Natural killer cell (primary cell): ENCODE measurements around the gene GFRA3. TPM values are rescaled to one million over a fixed set of nuclear protein-coding genes. Genes with fewer than 3 reads are reported as not detected.

Source experiments
- ATAC-seq, 3 donors: fragments of 150-1000 bp in 2 of 3; fragments of 200-7000 bp in 1 of 3; cut with Tn5 transposase; 1 replicate in 1 of 3; 2 replicates in 2 of 3; pipeline ENCODE4 v1.10.0; 2021; ENCODE audit warnings: mild to moderate bottlenecking in 2 of 3, moderate library complexity in 2 of 3
- DNase-seq, 2 donors: peaks; one replicate each; pipeline versions ENCODE4 v3.0.0 to v3.0.0-alpha.2; 2013 to 2021; ENCODE audit warnings: mixed read lengths in 1 of 2
- H3K27ac ChIP-seq: one replicate; pipeline ENCODE4 v1.5.1; 2013; ENCODE audit warnings: mild to moderate bottlenecking, low read length
- H3K27me3 ChIP-seq: one replicate; pipeline ENCODE4 v1.6.1; 2013; ENCODE audit warnings: low read length; ENCODE audit not compliant: control insufficient read depth, insufficient read depth
- H3K36me3 ChIP-seq: one replicate; pipeline ENCODE4 v1.6.1; 2013; ENCODE audit warnings: low read length; ENCODE audit not compliant: control insufficient read depth, insufficient read depth
- H3K4me1 ChIP-seq: one replicate; pipeline ENCODE4 v1.6.1; 2013; ENCODE audit warnings: low read length; ENCODE audit not compliant: control insufficient read depth, insufficient read depth
- H3K4me3 ChIP-seq: one replicate; pipeline ENCODE4 v1.5.1; 2013; ENCODE audit warnings: low read length
- H3K9me3 ChIP-seq: one replicate; pipeline ENCODE4 v1.6.1; 2013; ENCODE audit warnings: low read length; ENCODE audit not compliant: control insufficient read depth, insufficient read depth
- H3K27ac Mint-ChIP-seq, 2 donors: one replicate each; pipeline ENCODE4 v1.8.0; 2022; ENCODE audit warnings: mild to moderate bottlenecking in 2 of 2, mixed read lengths in 2 of 2, moderate library complexity in 1 of 2
- H3K27me3 Mint-ChIP-seq, 2 donors: one replicate each; pipeline ENCODE4 v1.8.0; 2022; ENCODE audit warnings: low read depth in 2 of 2, mixed read lengths in 2 of 2
- H3K36me3 Mint-ChIP-seq: one replicate; pipeline ENCODE4 v1.8.0; 2022; ENCODE audit warnings: mixed read lengths
- H3K4me1 Mint-ChIP-seq, 2 donors: one replicate each; pipeline ENCODE4 v1.8.0; 2022; ENCODE audit warnings: mixed read lengths in 2 of 2
- H3K4me3 Mint-ChIP-seq: one replicate; pipeline ENCODE4 v1.8.0; 2022; ENCODE audit warnings: mild to moderate bottlenecking, moderate library complexity, mixed read lengths
- H3K9me3 Mint-ChIP-seq, 2 donors: one replicate each; pipeline ENCODE4 v1.8.0; 2022; ENCODE audit warnings: mixed read lengths in 2 of 2
- CTCF ChIP-seq: fragments of 200-600 bp; IDR thresholded peaks from one replicate; pipeline ENCODE4 v1.8.0; 2022; ENCODE audit warnings: antibody characterized with exemption
- WGBS: methylation state at CpG from one replicate; pipeline ENCODE4 v1.1.7; 2013; ENCODE audit warnings: missing lambda C conversion rate; ENCODE audit not compliant: insufficient coverage; 5-methylcytosine and 5-hydroxymethylcytosine counted together
- intact Hi-C: fragments of 100-400 bp; cut with micrococcal nuclease; formaldehyde crosslinking; loops from one replicate; pipeline ENCODE4 v1.14.2; 2022
- total RNA-seq, 4 donors: library from RNA; stranded (reverse); fragments of 120-200 nt in 1 of 4; gene quantifications; one replicate each; pipeline versions ENCODE4 v1.2.3 to v1.2.4, GENCODE V29; 2013 to 2022

The GFRA3 gene
- total RNA-seq, 3 donors from 2014 or later (not counting 1 experiment from before 2014, with no cell fraction given): not detected

GRCh38 chr5:138216799-138217198 is 57.6 kb downstream of the GFRA3 start:
- intact Hi-C loops: no loop called here
- no peaks in the 10 kb centered on the region for H3K36me3 ChIP-seq
- 86% methylated on average over 2 of the region's 2 CpGs for WGBS
- no peaks in the 10 kb centered on the region for H3K27me3 ChIP-seq
- Mint-ChIP-seq H3K4me1 (peaks cover 13 to 16% of the 10 kb centered on the region in 2 donors), H3K27me3 (peaks cover 0 to 6% of the 10 kb centered on the region in 2 donors), H3K9me3 (no peaks in the 10 kb centered on the region), H3K36me3 (no peaks in the 10 kb centered on the region), H3K4me3 (no peak overlapping the region), H3K27ac (no peak overlapping the region)
- no peaks in the 10 kb centered on the region for H3K9me3 ChIP-seq
- ATAC-seq: no peak
- no peak for DNase-seq
- peaks cover 16% of the 10 kb centered on the region for H3K4me1 ChIP-seq
- H3K27ac ChIP-seq: no peak overlapping the region
- no peak for TF ChIP-seq CTCF
- H3K4me3 ChIP-seq: no peak overlapping the region

- H3K27ac Mint-ChIP-seq: peak within 1 kb of the TSS; percentile 96 to 99
- peaks cover 15 to 26% of the 10 kb centered on the region in 2 donors for H3K4me1 Mint-ChIP-seq
- Histone ChIP-seq H3K4me3 (peak within 1 kb of the TSS; percentile 90), H3K27me3 (no peaks in the 10 kb centered on the region), H3K4me1 (peaks cover 16% of the 10 kb centered on the region), H3K36me3 (peaks cover 6% of the 10 kb centered on the region), H3K27ac (peak within 1 kb of the TSS; percentile 73), H3K9me3 (no peaks in the 10 kb centered on the region)
- ATAC-seq: peak; percentile 97
- no peaks in the 10 kb centered on the region for H3K27me3 Mint-ChIP-seq
- 3% methylated on average over 28 of the region's 32 CpGs for WGBS
- H3K36me3 Mint-ChIP-seq: no peaks in the 10 kb centered on the region
- no peaks in the 10 kb centered on the region for H3K9me3 Mint-ChIP-seq
- DNase-seq: peak; percentile 82 to 97
- intact Hi-C loops: loop anchor here (1.0 to 2.0 kb wide), 2 partner anchors 35 to 123 kb away; partner anchors contain the start of gene BRD8
- H3K4me3 Mint-ChIP-seq: peak within 1 kb of the TSS; percentile 99
- TF ChIP-seq CTCF: no peak
Observed at GRCh38 chr5:138213161-138214029, 61.0 kb downstream of the GFRA3 start, which contains the start of gene CDC23. TSS of gene CDC23 (minus strand) at chr5:138213323. CDS start at chr5:138213312, 11 bp downstream.

GRCh38 chr5:138212828-138213160 is 61.6 kb downstream of the GFRA3 start:
- DNase-seq (peak in 1 of 2 donors; percentile 45), ATAC-seq (peak; percentile 17 to 37 (median 30))
- H3K4me1 ChIP-seq: peaks cover 16% of the 10 kb centered on the region
- H3K9me3 ChIP-seq: no peaks in the 10 kb centered on the region
- Mint-ChIP-seq H3K4me3 (peak overlapping the region; percentile 99), H3K36me3 (no peaks in the 10 kb centered on the region), H3K27ac (peak overlapping the region; percentile 96 to 99), H3K27me3 (no peaks in the 10 kb centered on the region), H3K9me3 (no peaks in the 10 kb centered on the region), H3K4me1 (peaks cover 20 to 29% of the 10 kb centered on the region in 2 donors)
- intact Hi-C loops: loop anchor here (1.0 to 2.0 kb wide), 2 partner anchors 34 to 124 kb away; partner anchors contain the start of gene BRD8
- H3K4me3 ChIP-seq: peak overlapping the region; percentile 90
- H3K27me3 ChIP-seq: no peaks in the 10 kb centered on the region
- WGBS: 0% methylated on average over 8 of the region's 8 CpGs
- no peak for TF ChIP-seq CTCF
- H3K36me3 ChIP-seq: peaks cover 8% of the 10 kb centered on the region
- H3K27ac ChIP-seq: peak overlapping the region; percentile 73
